PC-3 (cell line): ENCODE data around the gene SYDE2. TPM values are rescaled to one million over a fixed set of nuclear protein-coding genes. Genes with fewer than 3 reads are reported as not detected.
A peak's percentile ranks its signal among the peaks of the same experiment; 100 is the strongest.

Experiments used
- ATAC-seq: fragments of 200-7000 bp; cut with Tn5 transposase; 2 replicates; pipeline ENCODE4 v1.9.1; 2020; ENCODE audit warnings: mild to moderate bottlenecking, moderate library complexity
- BruUV-seq: library from RNA; stranded (reverse); fragments of 400-500 nt; replicated peaks from 2 replicates; lab custom pipeline; 2021; lab: Mats Ljungman, UMichigan
- CTCF ChIA-PET: fragments of 300-600 bp; sonication (Branson Sonifier 250); formaldehyde crosslinking; loops from one replicate; lab custom pipeline; 2022; ENCODE audit warnings: antibody characterized with exemption; lab: Charles Lee
- POLR2A ChIA-PET: fragments of 300-600 bp; sonication (Branson Sonifier 250); formaldehyde crosslinking; loops from one replicate; lab custom pipeline; 2022; ENCODE audit warnings: antibody characterized with exemption; ENCODE audit not compliant: unreplicated experiment; lab: Charles Lee
- DNase-seq: peaks from one replicate; pipeline ENCODE4 v3.0.0-alpha.2; 2015
- H2AFZ ChIP-seq: fragments of 300-600 bp; sonication (generic); 2 replicates; pipeline ENCODE4 v1.6.0; 2016; ENCODE audit warnings: antibody characterized with exemption, low read length
- H3F3A ChIP-seq: fragments of 300-600 bp; sonication (generic); one replicate; pipeline ENCODE4 v1.6.0; 2017; ENCODE audit warnings: antibody characterized with exemption, low read length, control low read depth, mild to moderate bottlenecking; ENCODE audit not compliant: unreplicated experiment
- H3K27ac ChIP-seq: fragments of 300-600 bp; sonication (generic); 2 replicates; pipeline ENCODE4 v1.5.1; 2016; ENCODE audit warnings: mild to moderate bottlenecking, low read length
- H3K27me3 ChIP-seq: fragments of 300-600 bp; sonication (generic); 2 replicates; pipeline ENCODE4 v1.6.1; 2016; ENCODE audit warnings: low read length, mixed read lengths
- H3K36me3 ChIP-seq: fragments of 300-600 bp; sonication (generic); 2 replicates; pipeline ENCODE4 v1.6.1; 2016; ENCODE audit warnings: low read depth, mixed run types, low read length, mixed read lengths
- H3K4me1 ChIP-seq: fragments of 300-600 bp; sonication (generic); 2 replicates; pipeline ENCODE4 v1.5.1; 2016; ENCODE audit warnings: low read length; ENCODE audit not compliant: insufficient read depth
- H3K4me2 ChIP-seq: fragments of 300-600 bp; sonication (generic); 2 replicates; pipeline ENCODE4 v1.6.0; 2016; ENCODE audit warnings: low read length
- H3K4me3 ChIP-seq: fragments of 300-600 bp; sonication (generic); 2 replicates; pipeline ENCODE4 v1.5.1; 2016; ENCODE audit warnings: mild to moderate bottlenecking, low read length, mixed read lengths
- H3K79me2 ChIP-seq: fragments of 300-600 bp; sonication (generic); 2 replicates; pipeline ENCODE4 v1.6.1; 2017; ENCODE audit warnings: low read length, mixed read lengths
- H3K9ac ChIP-seq: fragments of 300-600 bp; sonication (generic); 2 replicates; pipeline ENCODE4 v1.6.0; 2016; ENCODE audit warnings: mild to moderate bottlenecking, low read length
- H3K9me2 ChIP-seq: fragments of 300-600 bp; sonication (generic); replicated peaks from 2 replicates; pipeline ENCODE4 v1.6.1; 2016; ENCODE audit warnings: mixed run types, low read length, mixed read lengths
- H3K9me3 ChIP-seq: fragments of 300-600 bp; sonication (generic); 2 replicates; pipeline ENCODE4 v1.6.1; 2016; ENCODE audit warnings: low read length, mixed read lengths
- H4K20me1 ChIP-seq: fragments of 300-600 bp; sonication (generic); 2 replicates; pipeline ENCODE4 v1.6.1; 2016; ENCODE audit warnings: low read length, mixed read lengths
- CTCF ChIP-seq: fragments of 300-600 bp; sonication (generic); conservative IDR thresholded peaks from 2 replicates; pipeline ENCODE4 v1.5.1; 2017; ENCODE audit warnings: antibody characterized with exemption, low read depth, mild to moderate bottlenecking, low read length
- EZH2 ChIP-seq: fragments of 300-600 bp; sonication (generic); IDR thresholded peaks from one replicate; pipeline ENCODE4 v1.6.1; 2017; ENCODE audit warnings: antibody characterized with exemption, mild to moderate bottlenecking, low read length; ENCODE audit not compliant: unreplicated experiment
- EZH2phosphoT487 ChIP-seq: fragments of 300-600 bp; sonication (generic); IDR thresholded peaks from 2 replicates; pipeline ENCODE4 v1.6.1; 2018; ENCODE audit warnings: mild to moderate bottlenecking, antibody characterized with exemption, low read length, borderline replicate concordance
- intact Hi-C: fragments of 100-400 bp; cut with micrococcal nuclease; formaldehyde crosslinking; loops from 2 replicates; pipeline ENCODE4 v1.9.0; 2023
- total RNA-seq: library from RNA; depleted of rRNA; stranded (reverse); fragments of >200 nt; gene quantifications from 2 replicates; pipeline ENCODE4 v1.2.3, GENCODE V29; 2014

Gene SYDE2
- total RNA-seq, 1 experiment from 2014 or later: 4.4 TPM

GRCh38 chr1:85199667-85200462 is 951 bp downstream of the SYDE2 start:
- Histone ChIP-seq H3K9me2 (no peaks in the 10 kb centered on the region), H3K4me3 (peak overlapping the region; percentile 79), H3K4me1 (peaks cover 44% of the 10 kb centered on the region), H3K36me3 (no peaks in the 10 kb centered on the region), H2AFZ (peak overlapping the region; percentile 94), H3K9me3 (no peaks in the 10 kb centered on the region), H3K27ac (no peak overlapping the region), H4K20me1 (0 out of 2 replicates have a peak, but pooled peaks cover 6% of the 10 kb centered on the region), H3K79me2 (peaks cover 45% of the 10 kb centered on the region), H3K9ac (peak overlapping the region; percentile 68), H3F3A (no peaks in the 10 kb centered on the region), H3K4me2 (peak overlapping the region; percentile 80), H3K27me3 (no peaks in the 10 kb centered on the region)
- intact Hi-C loops: loop anchor here (5.0 kb wide), 4 partner anchors 42 to 97 kb away; partner anchors contain the start of gene C1orf52
- no peak; the same call in 1 of the 2 replicates for ATAC-seq
- POLR2A ChIA-PET: no interaction called here
- TF ChIP-seq EZH2 (no peak), CTCF (no peak), EZH2phosphoT487 (no peak)
- DNase-seq: peak; percentile 40
- CTCF ChIA-PET: interaction anchor here (0.6 kb wide), 1 partner anchor 40 kb away, joined by 3 read pairs; no protein-coding TSS in a partner anchor
- BruUV-seq: TSS peak; percentile 43

GRCh38 chr1:85198864-85199263 is 2.0 kb downstream of the SYDE2 start:
- BruUV-seq: no TSS peak
- H3K79me2 ChIP-seq: peaks cover 45% of the 10 kb centered on the region

More at GRCh38 chr1:85198864-85199263, 2.0 kb downstream of the SYDE2 start:
- Histone ChIP-seq H3K9ac (peak overlapping the region; percentile 68; the same call in 1 of the 2 replicates), H4K20me1 (0 out of 2 replicates have a peak, but pooled peaks cover 6% of the 10 kb centered on the region), H3K4me1 (peaks cover 34% of the 10 kb centered on the region), H3K9me2 (no peaks in the 10 kb centered on the region), H3K4me2 (peak overlapping the region; percentile 80), H3F3A (no peaks in the 10 kb centered on the region), H3K27me3 (no peaks in the 10 kb centered on the region), H3K9me3 (no peaks in the 10 kb centered on the region), H3K36me3 (no peaks in the 10 kb centered on the region), H3K4me3 (peak overlapping the region; percentile 79), H2AFZ (no peak overlapping the region), H3K27ac (no peak overlapping the region)
- intact Hi-C loops: no loop called here
- DNase-seq: peak; percentile 30
- ChIA-PET POLR2A (no interaction called here), CTCF (no interaction called here)
- no peak for ATAC-seq
- TF ChIP-seq EZH2phosphoT487 (no peak), EZH2 (no peak), CTCF (no peak)
